NCI-H446 (cell line): ENCODE measurements around the gene FAM170B.

Experiments
- DNase-seq, 2 experiments: peaks; one replicate each; lab custom pipeline; 2025; lab: John Stamatoyannopoulos, UW

The FAM170B gene

DNA sequence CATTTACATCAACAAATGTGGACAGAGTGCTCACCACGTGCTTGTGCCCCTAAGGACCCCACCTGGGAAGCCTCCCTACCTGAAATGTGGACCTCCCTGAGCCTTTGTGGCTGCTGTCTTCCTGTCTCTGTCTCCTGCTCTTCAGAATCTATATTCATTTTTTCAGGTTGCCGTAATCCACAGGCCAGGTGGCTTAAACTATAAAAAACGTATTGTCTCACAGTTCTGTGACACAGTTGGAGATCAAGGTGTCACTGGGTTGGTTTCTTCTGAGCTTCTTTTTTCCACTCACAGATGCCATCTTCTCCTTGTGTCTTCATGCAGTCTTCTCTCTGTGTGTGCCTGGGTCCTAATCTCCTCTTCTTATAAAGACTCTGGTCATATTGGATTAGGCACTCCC is 12.9 kb downstream of the FAM170B start:
- DNase-seq, result no peak

DNA sequence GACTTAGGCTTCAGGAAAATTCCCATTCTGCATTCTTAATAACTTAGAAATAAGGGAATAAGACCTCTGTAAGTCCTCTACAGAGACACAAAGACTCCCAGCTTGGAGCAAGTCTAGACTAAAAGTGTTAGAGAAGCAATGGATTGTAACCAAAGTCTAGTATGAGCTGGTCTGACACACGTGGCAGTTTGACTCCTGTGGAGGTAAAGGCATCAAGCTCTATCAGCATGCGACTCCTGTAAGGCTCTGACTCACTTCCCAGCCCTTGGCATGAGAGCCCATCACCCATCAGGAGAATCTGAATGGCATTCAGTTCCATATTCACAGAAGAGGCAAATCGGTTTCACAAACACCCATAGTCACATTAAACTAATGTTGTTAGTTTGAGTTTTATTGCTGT is 14.1 kb downstream of the FAM170B start:
- no peak for DNase-seq

GRCh38 chr10:49118430-49119074 is 15.3 kb downstream of the FAM170B start:
- DNase-seq, result no peak

DNA sequence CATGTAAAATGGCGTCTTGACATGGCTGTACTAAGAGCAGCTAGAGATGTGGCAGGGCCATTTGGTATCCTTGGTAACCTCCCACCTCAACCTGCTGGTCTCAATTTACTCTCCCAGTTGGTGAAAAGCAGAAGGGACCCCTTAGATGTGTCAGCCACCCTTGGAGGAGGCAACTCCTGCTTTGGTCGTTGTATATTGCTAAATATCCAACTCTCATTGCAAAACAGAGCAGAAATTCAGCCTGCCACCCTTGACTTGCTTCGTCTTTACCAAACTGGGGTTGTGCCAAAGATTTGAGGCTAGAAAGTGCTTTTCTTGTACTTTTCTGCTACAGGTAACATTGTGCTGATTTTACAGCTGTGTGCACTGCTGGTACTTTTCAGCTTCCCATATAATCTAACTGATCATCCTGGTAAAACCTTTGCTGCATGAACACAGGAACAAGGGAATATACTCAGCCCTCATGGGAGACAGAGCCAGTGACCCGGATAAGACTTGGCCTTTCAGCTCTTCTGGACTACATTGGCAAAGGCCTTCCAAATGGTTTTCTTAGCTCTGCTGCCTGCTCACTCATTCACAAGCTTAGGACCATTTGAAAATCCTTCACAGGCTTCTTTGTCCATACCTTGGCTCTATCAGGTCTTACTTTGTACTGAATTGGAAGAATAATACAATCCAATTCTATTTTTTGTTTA is 16.3 kb downstream of the FAM170B start:
- no peak for DNase-seq

- DNase-seq, result no peak
These were observed 17.1 kb downstream of the FAM170B start for GRCh38 chr10:49116509-49117375.

GRCh38 chr10:49115796-49116508 is 17.9 kb downstream of the FAM170B start:
- no peak for DNase-seq

DNA sequence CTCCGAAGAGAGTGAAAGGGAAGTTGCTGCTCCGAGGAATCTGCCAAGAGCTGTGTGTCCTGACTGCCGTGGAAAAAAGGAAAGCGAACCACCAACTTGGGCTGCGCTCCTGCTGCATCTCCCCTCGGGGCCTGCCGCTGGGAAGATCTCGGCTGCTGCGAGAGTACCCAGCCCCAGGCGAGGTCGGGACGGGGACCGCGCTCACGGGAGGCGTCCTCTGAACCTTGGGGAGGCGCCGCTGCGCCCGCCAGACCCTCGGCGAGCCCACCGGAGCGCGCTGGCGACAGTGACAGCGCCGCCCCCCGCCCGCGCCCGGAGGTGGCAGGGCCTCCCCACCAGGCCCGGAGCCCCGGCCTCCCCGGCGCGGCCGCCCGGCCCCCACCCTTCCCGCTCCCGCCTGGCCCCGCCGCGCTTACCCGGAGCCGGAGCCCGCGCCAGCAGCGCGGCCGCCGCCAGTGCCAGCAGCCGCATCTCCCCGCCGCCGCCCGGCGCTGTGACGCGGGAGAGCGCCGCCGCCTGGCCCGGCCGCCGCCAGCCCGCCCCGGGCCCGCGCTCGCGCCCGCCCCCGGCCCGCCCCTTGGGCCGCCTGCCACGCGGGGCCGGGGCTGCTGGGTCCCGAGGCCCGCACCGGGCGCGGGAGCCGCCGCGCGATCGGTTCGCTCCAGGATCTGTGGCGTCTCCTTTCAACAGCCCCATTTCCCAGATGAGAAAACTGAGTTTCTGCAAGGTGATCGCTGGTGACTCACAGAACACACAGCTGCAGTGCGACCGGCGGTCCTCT is 18.6 kb downstream of the FAM170B start, which contains the start of gene VSTM4:
Gene VSTM4, minus strand, starts transcription at position 508 of the 781 bp plus-strand sequence. Its CDS starts 37 bp downstream, at position 471.
- DNase-seq, result peak in 1 of 2 experiments; percentile 12

DNA sequence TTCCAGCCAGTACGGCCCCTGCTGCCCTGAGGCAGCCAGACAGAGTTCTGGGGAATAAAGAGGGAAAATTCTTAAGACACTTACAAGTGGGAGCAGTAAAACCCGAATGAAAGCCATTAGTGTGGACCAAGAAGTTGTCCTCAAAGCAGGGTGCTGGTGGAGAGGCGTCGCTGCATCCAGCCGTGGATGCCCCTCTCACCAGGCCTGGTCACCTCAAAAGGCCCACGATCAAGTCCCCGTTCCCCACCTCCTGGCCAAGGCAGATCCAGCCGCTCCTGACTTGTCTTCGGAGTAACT is 19.2 kb downstream of the FAM170B start:
- no peak for DNase-seq

- no peak for DNase-seq
These were observed 20.1 kb downstream of the FAM170B start for GRCh38 chr10:49113741-49114141.

DNA sequence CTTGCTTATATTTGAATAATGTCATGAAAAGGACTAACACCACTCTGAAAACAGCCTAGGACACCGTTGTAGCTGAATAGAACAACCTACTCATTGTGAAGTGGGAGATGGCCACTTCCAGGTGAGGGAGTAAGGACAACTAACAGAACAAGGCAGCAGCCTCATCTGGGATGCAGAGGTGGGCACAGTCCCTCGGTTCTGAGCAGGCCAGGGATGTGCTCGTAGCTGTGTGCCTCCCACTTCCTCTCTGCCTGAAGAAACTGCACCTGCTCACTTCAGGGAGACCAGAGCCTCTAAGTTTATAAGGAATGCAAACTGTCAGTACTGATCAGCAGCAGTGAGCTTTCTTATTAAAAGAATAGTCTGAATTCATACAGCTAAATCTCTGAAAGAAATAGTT is 21.0 kb downstream of the FAM170B start:
- DNase-seq, result no peak

- no peak for DNase-seq
These were observed 21.7 kb downstream of the FAM170B start for GRCh38 chr10:49112098-49112497.

- no peak for DNase-seq
These were observed 22.5 kb downstream of the FAM170B start for GRCh38 chr10:49111320-49111698.

GRCh38 chr10:49110684-49111319 is 23.0 kb downstream of the FAM170B start:
- DNase-seq, result no peak

DNA sequence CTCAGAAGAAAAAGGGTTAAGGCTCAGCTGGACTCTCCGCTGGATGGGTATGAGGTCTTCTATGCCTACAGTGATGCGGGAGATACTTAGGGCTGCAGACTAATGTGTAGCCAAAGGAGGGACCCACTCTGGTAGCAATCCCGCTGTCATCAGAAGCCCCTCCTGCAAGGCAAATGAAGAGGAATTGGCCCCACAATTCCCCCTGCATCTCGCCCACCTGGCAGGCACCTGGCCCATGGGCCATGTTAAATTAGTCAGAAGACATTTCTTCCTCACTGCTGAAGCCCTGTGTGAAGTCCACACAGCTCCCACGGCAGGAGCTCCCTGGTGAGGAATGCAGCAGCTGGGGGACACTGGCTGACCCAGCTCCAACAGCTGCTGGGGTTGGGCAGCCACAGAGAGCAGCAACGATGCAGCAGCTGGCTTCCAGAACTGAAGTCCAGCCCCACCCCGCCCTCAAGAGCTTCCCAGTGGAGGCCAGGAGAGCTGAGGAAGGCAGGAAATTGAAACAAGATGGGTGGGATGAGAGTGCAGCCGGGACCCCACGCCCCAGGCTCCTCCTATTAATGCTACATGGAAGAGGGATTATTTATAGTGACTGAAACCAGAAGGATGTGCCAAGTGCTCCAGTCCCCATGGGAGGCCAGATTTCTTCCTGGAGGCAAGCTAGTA is 24.0 kb downstream of the FAM170B start:
- DNase-seq, result no peak

DNA sequence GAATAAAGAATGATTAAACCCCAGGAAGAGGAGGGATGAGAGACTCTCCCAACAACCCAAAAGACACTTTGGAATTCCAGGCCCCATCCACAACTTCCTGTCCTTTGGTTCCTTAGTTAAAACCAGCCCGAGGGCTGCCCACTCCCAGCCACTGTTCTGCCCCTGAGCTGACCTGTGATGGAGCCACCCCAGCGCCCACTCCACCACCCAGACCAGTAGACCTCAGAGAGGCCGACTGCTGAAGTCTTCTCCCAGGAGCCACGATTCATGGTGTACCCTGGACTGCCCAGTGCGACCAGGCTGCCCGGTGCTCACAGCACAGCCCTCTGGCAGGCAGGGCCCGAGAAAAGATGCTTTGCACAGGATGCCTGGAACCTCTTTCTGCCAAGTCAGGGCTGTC is 25.2 kb downstream of the FAM170B start:
- DNase-seq, result no peak

- no peak for DNase-seq
These were observed 25.9 kb downstream of the FAM170B start for GRCh38 chr10:49107887-49108267.

- no peak for DNase-seq
These were observed 26.5 kb downstream of the FAM170B start for GRCh38 chr10:49107111-49107886.

DNA sequence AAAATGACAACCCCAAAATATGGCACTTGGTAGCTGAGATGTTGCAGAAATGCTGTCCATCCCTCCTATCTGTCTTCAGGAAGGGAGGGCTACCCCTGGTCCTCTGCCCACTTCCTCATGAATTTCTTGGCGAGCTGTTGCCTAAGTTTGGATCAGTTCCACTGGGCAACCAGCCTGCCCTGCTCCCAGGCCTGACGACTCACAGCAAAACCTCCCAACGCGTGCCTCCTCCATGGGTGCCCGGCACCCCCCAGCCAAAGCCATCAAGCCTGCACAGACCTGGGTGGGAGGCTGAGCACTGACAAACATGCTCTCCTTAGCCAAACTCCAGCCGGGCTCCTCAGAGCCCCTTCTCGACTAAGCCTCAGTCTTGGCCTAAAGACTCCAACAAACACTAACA is 27.4 kb downstream of the FAM170B start:
- peak; percentile 26 to 75 for DNase-seq

GRCh38 chr10:49105076-49105475 is 28.7 kb downstream of the FAM170B start:
- DNase-seq, result no peak

GRCh38 chr10:49104323-49104722 is 29.5 kb downstream of the FAM170B start:
- DNase-seq, result no peak
